OCI-LY1 (cell line): ENCODE data around the gene RIN3.

Source experiments
- H2AFZ ChIP-seq: fragments of 200-600 bp; sonication (generic), shearing (Covaris generic); 2 replicates; pipeline ENCODE4 v1.6.0; 2014; ENCODE audit warnings: antibody characterized with exemption, mild to moderate bottlenecking, low read length
- H3F3A ChIP-seq: fragments of 200-600 bp; sonication (generic), shearing (Covaris generic); 2 replicates; pipeline ENCODE4 v1.6.0; 2014; ENCODE audit warnings: mild to moderate bottlenecking, antibody characterized with exemption, low read length, moderate library complexity; ENCODE audit not compliant: insufficient read depth
- H3K27ac ChIP-seq: fragments of 200-600 bp; sonication (generic); 2 replicates; pipeline ENCODE4 v1.5.1; 2014; ENCODE audit warnings: low read length, mixed run types, mild to moderate bottlenecking, low read depth; ENCODE audit not compliant: poor library complexity, severe bottlenecking
- H3K27me3 ChIP-seq: fragments of 200-600 bp; sonication (generic); 2 replicates; pipeline ENCODE4 v1.6.0; 2014; ENCODE audit warnings: antibody characterized with exemption, mild to moderate bottlenecking, low read length, moderate library complexity; ENCODE audit not compliant: insufficient read depth
- H3K36me3 ChIP-seq: fragments of 200-600 bp; sonication (generic); 2 replicates; pipeline ENCODE4 v1.6.1; 2014; ENCODE audit warnings: mild to moderate bottlenecking, antibody characterized with exemption, low read length, moderate library complexity, mixed read lengths; ENCODE audit not compliant: insufficient read depth
- H3K4me1 ChIP-seq: fragments of 200-600 bp; sonication (generic); 2 replicates; pipeline ENCODE4 v1.5.1; 2014; ENCODE audit warnings: mild to moderate bottlenecking, low read length, moderate library complexity; ENCODE audit not compliant: insufficient read depth, severe bottlenecking
- H3K4me2 ChIP-seq: fragments of 200-600 bp; sonication (generic), shearing (Covaris generic); 2 replicates; pipeline ENCODE4 v1.6.1; 2014; ENCODE audit warnings: low read length
- H3K4me3 ChIP-seq: fragments of 200-600 bp; sonication (generic); 2 replicates; pipeline ENCODE4 v1.5.1; 2014; ENCODE audit warnings: low read length, low read depth, mild to moderate bottlenecking, mixed read lengths; ENCODE audit not compliant: poor library complexity, severe bottlenecking
- H3K79me2 ChIP-seq: fragments of 200-600 bp; shearing (Covaris generic); 2 replicates; pipeline ENCODE4 v1.6.1; 2016; ENCODE audit warnings: mixed run types, low read length, mixed read lengths; ENCODE audit not compliant: insufficient read depth
- H3K9ac ChIP-seq: fragments of 200-600 bp; sonication (generic), shearing (Covaris generic); 2 replicates; pipeline ENCODE4 v1.6.1; 2014; ENCODE audit warnings: mild to moderate bottlenecking, low read length, mixed read lengths
- H3K9me2 ChIP-seq: fragments of 200-600 bp; sonication (generic), shearing (Covaris generic); 2 replicates; pipeline ENCODE4 v1.6.1; 2014; ENCODE audit warnings: low read depth, mild to moderate bottlenecking, low read length, mixed read lengths
- H3K9me3 ChIP-seq: fragments of 200-600 bp; shearing (Covaris generic); 2 replicates; pipeline ENCODE4 v1.6.1; 2014; ENCODE audit warnings: low read length, mixed read lengths
- H4K20me1 ChIP-seq: fragments of 200-600 bp; sonication (generic), shearing (Covaris generic); 2 replicates; pipeline ENCODE4 v1.6.0; 2016; ENCODE audit warnings: mild to moderate bottlenecking, low read length; ENCODE audit not compliant: insufficient read depth
- CTCF ChIP-seq: fragments of 200-600 bp; sonication (generic), shearing (Covaris generic); IDR thresholded peaks from 2 replicates; pipeline ENCODE4 v1.5.1; 2017; ENCODE audit warnings: mild to moderate bottlenecking, antibody characterized with exemption, low read length, moderate library complexity, mixed read lengths
- EZH2 ChIP-seq: fragments of 200-600 bp; sonication (generic), shearing (Covaris generic); IDR thresholded peaks from 2 replicates; pipeline ENCODE4 v1.8.0; 2017; ENCODE audit warnings: borderline replicate concordance, mixed run types, mild to moderate bottlenecking, antibody characterized with exemption, low read length, moderate library complexity, mixed read lengths

Gene RIN3

GRCh38 chr14:92505826-92506225 lies 7.8 kb upstream of the RIN3 start:
- Histone ChIP-seq H3K9me2 (no peaks in the 10 kb centered on the region), H3K9me3 (no peaks in the 10 kb centered on the region), H3K4me1 (no peaks in the 10 kb centered on the region), H3K79me2 (no peaks in the 10 kb centered on the region), H3K27me3 (no peaks in the 10 kb centered on the region; the same call in 1 of the 2 replicates), H2AFZ (no peak overlapping the region), H3K9ac (no peak overlapping the region), H3K27ac (no peak overlapping the region), H3K4me3 (no peak overlapping the region), H4K20me1 (no peaks in the 10 kb centered on the region), H3K4me2 (no peak overlapping the region), H3F3A (no peaks in the 10 kb centered on the region), H3K36me3 (no peaks in the 10 kb centered on the region)
- TF ChIP-seq CTCF (no peak), EZH2 (no peak)

DNA sequence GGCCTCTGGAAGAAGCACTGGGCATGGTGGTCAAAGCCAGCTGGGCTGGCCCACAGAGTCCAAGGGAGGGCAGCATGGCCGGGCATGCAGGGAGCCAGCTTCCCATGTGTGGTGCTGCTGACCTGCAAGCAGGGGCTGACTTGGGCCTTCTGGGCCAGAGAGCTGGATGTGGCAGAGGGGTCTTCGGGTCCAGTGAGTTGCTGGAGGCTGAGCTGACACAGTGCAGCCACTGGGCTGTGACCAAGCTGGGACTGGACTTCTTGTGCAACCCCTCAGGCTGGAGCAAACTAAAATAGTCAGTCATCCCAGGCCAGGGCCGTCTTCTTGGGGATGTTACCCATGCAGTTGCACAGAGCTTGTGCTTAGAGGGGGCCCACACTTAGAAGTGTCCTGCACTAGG lies 7.3 kb upstream of the RIN3 start:
- no peaks in the 10 kb centered on the region for H3K9me2 ChIP-seq
- H4K20me1 ChIP-seq = no peaks in the 10 kb centered on the region
- no peaks in the 10 kb centered on the region for H3K79me2 ChIP-seq
- no peak overlapping the region for H3K27ac ChIP-seq
- TF ChIP-seq EZH2 = no peak
- no peak for TF ChIP-seq CTCF
- no peaks in the 10 kb centered on the region for H3K36me3 ChIP-seq
- H3K4me2 ChIP-seq = no peak overlapping the region
- no peak overlapping the region for H2AFZ ChIP-seq
- no peaks in the 10 kb centered on the region for H3F3A ChIP-seq
- no peaks in the 10 kb centered on the region for H3K9me3 ChIP-seq
- H3K4me1 ChIP-seq = no peaks in the 10 kb centered on the region
- H3K27me3 ChIP-seq = no peaks in the 10 kb centered on the region; the same call in 1 of the 2 replicates
- no peak overlapping the region for H3K9ac ChIP-seq
- H3K4me3 ChIP-seq = no peak overlapping the region

GRCh38 chr14:92507174-92507768 lies 6.3 kb upstream of the RIN3 start:
- Histone ChIP-seq H3K4me3 (no peak overlapping the region), H3K4me1 (no peaks in the 10 kb centered on the region), H3K9me2 (no peaks in the 10 kb centered on the region), H3K9me3 (no peaks in the 10 kb centered on the region), H3K27ac (no peak overlapping the region), H2AFZ (no peak overlapping the region), H3K9ac (no peak overlapping the region), H3F3A (no peaks in the 10 kb centered on the region), H3K36me3 (no peaks in the 10 kb centered on the region), H3K27me3 (no peaks in the 10 kb centered on the region; the same call in 1 of the 2 replicates), H3K4me2 (no peak overlapping the region), H3K79me2 (no peaks in the 10 kb centered on the region), H4K20me1 (no peaks in the 10 kb centered on the region)
- TF ChIP-seq EZH2 (no peak), CTCF (no peak)
